Fibroblast of skin of left biceps (primary cell): ENCODE data around the gene TMEM217.

Source experiments
- DNase-seq, 2 experiments: peaks; one replicate each; pipeline ENCODE4 v3.0.0-alpha.2; 2013; ENCODE audit warnings: low read depth in 2 of 2

TMEM217 gene

GRCh38 chr6:37169496-37170272, 88.3 kb downstream of the TMEM217 start, which contains the start of gene PIM1:
PIM1 (plus strand) TSS chr6:37170152; CDS start chr6:37170576, 424 bp downstream.
- DNase-seq = peak; percentile 98

- DNase-seq = peak in 1 of 2 experiments; percentile 91
Measured at GRCh38 chr6:37168811-37169495, 89.0 kb downstream of the TMEM217 start.

GRCh38 chr6:37168163-37168758, 89.7 kb downstream of the TMEM217 start:
- DNase-seq = no peak

DNA sequence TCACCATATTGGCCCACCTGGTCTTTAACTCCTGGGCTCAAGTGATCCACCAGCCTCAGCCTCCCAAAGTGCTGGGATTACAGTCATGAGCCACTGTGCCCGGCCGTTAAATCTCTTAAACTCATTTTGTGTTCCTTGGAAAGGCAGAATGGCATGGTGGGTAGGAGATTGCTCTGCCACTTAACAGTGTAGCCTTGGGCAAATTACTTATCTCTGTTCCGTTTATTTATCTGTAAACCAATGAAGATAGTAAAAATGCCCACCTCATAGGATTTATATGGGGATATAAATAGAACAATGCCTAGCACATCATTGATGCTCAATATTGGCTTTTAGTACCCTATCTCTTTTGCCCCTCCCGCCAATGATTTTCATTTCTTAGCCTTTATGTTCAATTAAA, 95.2 kb downstream of the TMEM217 start:
- DNase-seq = no peak
